Measurements from ENCODE around the gene ST6GAL1.
"Not testable (repeated sequence)": the region's sequence is repeated elsewhere in the genome, so short reads cannot be mapped to it uniquely, and the experiment has no call there.

ST6GAL1 gene
- total RNA-seq: 155 to 257 reads per million in 2 donors

- peak; percentile 57 for DNase-seq
Observed at GRCh38 chr3:186930143-186930640, at the start of gene ST6GAL1. Gene ST6GAL1, plus strand, starts transcription at chr3:186930526. Its CDS starts 112,178 bp downstream, at chr3:187042704.

GRCh38 chr3:186882150-186882524 is 48.2 kb upstream of the ST6GAL1 start:
- no peak for DNase-seq

- no peak for DNase-seq
Observed at GRCh38 chr3:186882881-186883685, 47.2 kb upstream of the ST6GAL1 start.

- DNase-seq: no peak
Observed at GRCh38 chr3:186883686-186884058, 46.7 kb upstream of the ST6GAL1 start.

- not testable (repeated sequence) for DNase-seq
Observed at GRCh38 chr3:186884868-186885267, 45.5 kb upstream of the ST6GAL1 start.

- DNase-seq: no peak
Observed at GRCh38 chr3:186886202-186886981, 43.9 kb upstream of the ST6GAL1 start.

GRCh38 chr3:186887507-186887938 is 42.8 kb upstream of the ST6GAL1 start:
- DNase-seq: not testable (repeated sequence)

GRCh38 chr3:186888569-186888968 is 41.8 kb upstream of the ST6GAL1 start:
- DNase-seq: no peak

GRCh38 chr3:186889698-186890097 is 40.6 kb upstream of the ST6GAL1 start:
- DNase-seq: not testable (repeated sequence)

- DNase-seq: no peak
Observed at GRCh38 chr3:186890911-186891310, 39.4 kb upstream of the ST6GAL1 start.

GRCh38 chr3:186893071-186893470 is 37.3 kb upstream of the ST6GAL1 start:
- not testable (repeated sequence) for DNase-seq

GRCh38 chr3:186895406-186895805 is 34.9 kb upstream of the ST6GAL1 start:
- DNase-seq: no peak

GRCh38 chr3:186896006-186896405 is 34.3 kb upstream of the ST6GAL1 start:
- no peak for DNase-seq

GRCh38 chr3:186896875-186897274 is 33.5 kb upstream of the ST6GAL1 start:
- no peak for DNase-seq

- no peak for DNase-seq
Observed at GRCh38 chr3:186901135-186901734, 29.1 kb upstream of the ST6GAL1 start.

- no peak for DNase-seq
Observed at GRCh38 chr3:186902154-186902553, 28.2 kb upstream of the ST6GAL1 start.

- no peak for DNase-seq
Observed at GRCh38 chr3:186902713-186903112, 27.6 kb upstream of the ST6GAL1 start.

- not testable (repeated sequence) for DNase-seq
Observed at GRCh38 chr3:186903676-186904075, 26.6 kb upstream of the ST6GAL1 start.

- DNase-seq: not testable (repeated sequence)
Observed at GRCh38 chr3:186907075-186907474, 23.3 kb upstream of the ST6GAL1 start.

- peak; percentile 63 for DNase-seq
Observed at GRCh38 chr3:186909078-186909853, 21.1 kb upstream of the ST6GAL1 start.

- no peak for DNase-seq
Observed at GRCh38 chr3:186915806-186916796, 14.2 kb upstream of the ST6GAL1 start.
